Measurements from ENCODE around the gene NMRK2.

GRCh38 chr19:3914199-3914598 is 18.7 kb upstream of the NMRK2 start:
- no peak for TF ChIP-seq TARDBP (IDR thresholded peaks at IDR 0.05)
- no peak for TF ChIP-seq ARNT (IDR thresholded peaks at IDR 0.05)

Data from HEK293T (cell line).